ENCODE measurements around the gene SMPDL3A. TPM values are rescaled to one million over a fixed set of nuclear protein-coding genes. Genes with fewer than 3 reads are reported as not detected.
"Not testable (repeated sequence)": the region's sequence is repeated elsewhere in the genome, so short reads cannot be mapped to it uniquely, and the experiment has no call there.

SMPDL3A gene, protein sequence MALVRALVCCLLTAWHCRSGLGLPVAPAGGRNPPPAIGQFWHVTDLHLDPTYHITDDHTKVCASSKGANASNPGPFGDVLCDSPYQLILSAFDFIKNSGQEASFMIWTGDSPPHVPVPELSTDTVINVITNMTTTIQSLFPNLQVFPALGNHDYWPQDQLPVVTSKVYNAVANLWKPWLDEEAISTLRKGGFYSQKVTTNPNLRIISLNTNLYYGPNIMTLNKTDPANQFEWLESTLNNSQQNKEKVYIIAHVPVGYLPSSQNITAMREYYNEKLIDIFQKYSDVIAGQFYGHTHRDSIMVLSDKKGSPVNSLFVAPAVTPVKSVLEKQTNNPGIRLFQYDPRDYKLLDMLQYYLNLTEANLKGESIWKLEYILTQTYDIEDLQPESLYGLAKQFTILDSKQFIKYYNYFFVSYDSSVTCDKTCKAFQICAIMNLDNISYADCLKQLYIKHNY
- total RNA-seq, result 25.9 TPM
- 13.7 TPM for polyA plus RNA-seq

DNA sequence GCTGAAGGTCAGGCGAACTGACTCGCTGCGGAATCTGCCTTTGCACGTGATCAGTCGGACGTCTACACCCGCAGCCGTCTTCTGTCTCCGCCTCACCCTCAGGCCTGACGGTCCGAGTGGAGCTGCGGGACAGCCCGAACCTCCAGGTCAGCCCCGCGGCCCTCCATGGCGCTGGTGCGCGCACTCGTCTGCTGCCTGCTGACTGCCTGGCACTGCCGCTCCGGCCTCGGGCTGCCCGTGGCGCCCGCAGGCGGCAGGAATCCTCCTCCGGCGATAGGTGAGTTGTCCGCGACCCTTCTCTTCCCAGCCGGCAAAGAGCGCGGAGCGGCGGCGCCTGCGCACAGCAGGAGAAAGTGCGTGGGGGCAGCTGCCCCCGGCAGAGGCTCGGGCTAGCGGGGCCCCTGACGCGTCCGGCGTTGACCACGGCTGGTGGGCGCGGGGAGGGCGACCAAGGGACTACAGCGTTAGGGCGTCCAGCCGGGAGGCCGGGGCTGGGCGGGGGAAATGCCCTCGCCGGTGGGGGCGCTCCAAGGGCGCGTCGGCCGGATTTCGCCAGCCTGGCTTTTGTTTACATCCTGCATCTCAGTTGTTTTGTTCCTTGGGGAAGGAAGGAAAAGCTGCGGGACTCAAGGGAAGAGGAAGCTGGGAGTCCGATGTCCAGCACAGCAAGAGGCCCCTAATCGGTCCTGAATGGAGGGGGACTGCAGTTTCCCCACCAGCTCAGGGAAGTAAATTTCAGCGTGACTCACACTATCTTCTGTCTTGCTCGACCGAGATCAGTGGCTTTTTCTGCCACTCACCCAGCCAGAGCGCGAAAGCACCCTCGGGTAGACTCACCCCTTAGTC is at the start of gene SMPDL3A:
TSS of gene SMPDL3A (plus strand) at position 77 of the 846 bp plus-strand sequence. CDS start at position 166, 89 bp downstream.
- no peaks in the 10 kb centered on the region for H3K36me3 ChIP-seq (ENCODE audit: insufficient read depth)
- H3K4me1 ChIP-seq (ENCODE audit: insufficient read depth), result no peaks in the 10 kb centered on the region
- under 1% methylated on average over 71 of the region's 71 CpGs for WGBS
- no peak for DNase-seq (ENCODE audit: extremely low spot score)
- peak within 1 kb of the TSS; percentile 69 for H3K4me3 ChIP-seq (ENCODE audit: low read depth, low read length)
- peak within 1 kb of the TSS; percentile 94 for H3K27ac ChIP-seq (ENCODE audit: low read depth)

DNA sequence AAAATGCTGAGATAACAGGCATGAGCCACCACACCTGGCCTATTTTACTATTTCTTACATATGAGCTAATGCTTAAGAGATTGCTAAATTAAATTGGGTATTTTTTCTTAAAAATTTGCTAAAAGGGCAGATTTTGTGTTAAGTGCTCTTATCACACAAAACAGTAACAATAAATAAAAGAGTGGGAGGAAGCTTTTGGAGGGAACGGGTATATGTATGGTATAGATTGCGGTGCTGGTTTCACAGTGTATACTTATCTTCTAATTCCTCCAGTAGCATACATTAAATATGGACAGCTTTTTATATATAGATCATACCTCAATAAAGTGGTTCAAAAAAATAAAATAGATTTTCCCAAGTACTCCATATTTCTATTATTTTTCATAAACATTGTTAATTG is 49.0 kb upstream of the SMPDL3A start:
- 95% methylated on average over 2 of the region's 2 CpGs for WGBS
- no peak overlapping the region for H3K4me3 ChIP-seq (ENCODE audit: low read depth, low read length)
- no peak overlapping the region for H3K27ac ChIP-seq (ENCODE audit: low read depth)
- H3K4me1 ChIP-seq (ENCODE audit: insufficient read depth), result no peaks in the 10 kb centered on the region
- DNase-seq (ENCODE audit: extremely low spot score), result no peak
- H3K36me3 ChIP-seq (ENCODE audit: insufficient read depth), result no peaks in the 10 kb centered on the region

DNA sequence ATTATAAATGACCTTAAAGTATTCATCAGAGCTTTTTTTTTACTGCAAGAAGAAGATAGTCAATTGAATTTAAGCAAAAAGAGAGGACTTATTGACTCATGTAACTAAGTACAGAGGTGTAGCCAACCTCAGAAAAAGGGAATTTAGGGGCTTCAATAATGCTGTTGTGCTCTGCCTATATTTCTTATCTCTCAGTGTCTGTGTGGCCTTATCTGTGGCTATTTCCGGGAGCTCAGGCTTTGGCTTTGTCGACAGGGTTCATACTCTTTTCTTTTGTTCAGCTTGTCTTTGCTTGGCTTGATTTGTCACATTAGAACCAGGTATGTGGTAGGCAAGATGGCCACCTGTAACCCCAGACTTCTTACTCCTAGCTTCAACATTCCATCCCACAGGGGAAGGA is 48.1 kb upstream of the SMPDL3A start:
- H3K4me3 ChIP-seq (ENCODE audit: low read depth, low read length), result no peak overlapping the region
- no peak overlapping the region for H3K27ac ChIP-seq (ENCODE audit: low read depth)
- no peak for DNase-seq (ENCODE audit: extremely low spot score)
- no peaks in the 10 kb centered on the region for H3K36me3 ChIP-seq (ENCODE audit: insufficient read depth)
- H3K4me1 ChIP-seq (ENCODE audit: insufficient read depth), result no peaks in the 10 kb centered on the region
- 56% methylated on average over 2 of the region's 2 CpGs for WGBS

DNA sequence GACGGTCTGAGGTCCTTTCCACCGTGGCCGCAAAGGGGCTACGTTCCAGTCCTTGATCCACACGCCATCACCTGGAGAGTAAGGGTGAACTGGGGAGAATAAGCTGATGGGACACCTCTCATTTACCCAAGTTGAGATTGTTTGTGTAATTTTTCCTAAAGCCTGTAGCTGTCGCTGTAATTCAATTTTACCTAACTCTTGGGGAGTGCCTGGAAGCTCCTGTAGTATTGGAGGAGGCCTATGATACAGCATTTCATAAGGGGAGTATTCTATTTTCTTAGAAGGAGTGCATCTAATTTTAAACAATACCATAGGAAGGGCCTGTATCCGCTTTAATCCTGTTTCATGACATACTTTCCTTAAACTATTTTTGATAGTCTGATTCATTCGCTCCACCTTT is 44.8 kb upstream of the SMPDL3A start:
- H3K27ac ChIP-seq (ENCODE audit: low read depth); H3K4me1 ChIP-seq (ENCODE audit: insufficient read depth); DNase-seq (ENCODE audit: extremely low spot score); H3K4me3 ChIP-seq (ENCODE audit: low read depth, low read length); H3K36me3 ChIP-seq (ENCODE audit: insufficient read depth): not testable (repeated sequence)
- 47% methylated on average over 8 of the region's 8 CpGs for WGBS

DNA sequence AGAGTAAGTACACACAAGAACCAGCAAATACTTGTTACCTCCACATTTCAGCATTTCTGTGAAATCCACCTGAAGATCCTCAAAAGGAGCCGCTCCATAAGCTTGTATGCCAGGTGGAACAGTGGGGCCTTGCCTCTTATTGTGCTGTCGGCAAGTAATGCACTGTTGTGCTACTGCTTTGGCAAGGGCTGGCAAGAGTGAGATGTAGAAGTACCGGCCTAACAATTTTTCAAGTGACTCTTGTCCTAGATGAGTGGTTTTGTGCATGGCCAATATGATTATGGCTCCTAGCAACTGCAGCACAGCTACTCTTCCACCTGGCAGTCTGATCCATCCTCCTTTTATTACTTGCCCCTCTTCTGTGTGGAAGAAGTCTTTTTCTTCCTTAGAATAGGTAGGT is 44.2 kb upstream of the SMPDL3A start:
- H3K4me1 ChIP-seq (ENCODE audit: insufficient read depth); H3K36me3 ChIP-seq (ENCODE audit: insufficient read depth); H3K4me3 ChIP-seq (ENCODE audit: low read depth, low read length); DNase-seq (ENCODE audit: extremely low spot score); H3K27ac ChIP-seq (ENCODE audit: low read depth): not testable (repeated sequence)
- 90% methylated on average over 3 of the region's 3 CpGs for WGBS

DNA sequence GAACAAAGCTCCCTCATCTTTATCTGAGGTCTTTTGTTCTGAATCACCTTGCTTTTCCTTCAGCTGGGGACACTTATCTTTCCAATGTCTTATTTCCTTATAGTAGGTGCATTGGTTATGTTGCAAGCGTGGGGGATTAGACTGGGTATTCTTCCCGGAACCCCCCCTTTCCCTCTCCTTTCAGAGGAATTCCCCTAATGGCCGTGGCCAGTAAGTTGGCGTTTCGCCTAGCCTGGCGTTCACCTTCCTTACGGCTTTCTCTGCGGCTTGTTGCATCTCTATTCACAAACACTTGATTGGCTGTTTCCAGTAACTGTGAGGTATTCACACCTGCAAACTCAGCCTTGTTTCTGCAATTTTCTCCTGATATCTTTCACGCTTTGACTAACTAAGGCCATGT is 42.4 kb upstream of the SMPDL3A start:
- no peak overlapping the region for H3K4me3 ChIP-seq (ENCODE audit: low read depth, low read length)
- H3K27ac ChIP-seq (ENCODE audit: low read depth), result no peak overlapping the region
- no peak for DNase-seq (ENCODE audit: extremely low spot score)
- H3K4me1 ChIP-seq (ENCODE audit: insufficient read depth), result no peaks in the 10 kb centered on the region
- no peaks in the 10 kb centered on the region for H3K36me3 ChIP-seq (ENCODE audit: insufficient read depth)
- 95% methylated on average over 9 of the region's 9 CpGs for WGBS

DNA sequence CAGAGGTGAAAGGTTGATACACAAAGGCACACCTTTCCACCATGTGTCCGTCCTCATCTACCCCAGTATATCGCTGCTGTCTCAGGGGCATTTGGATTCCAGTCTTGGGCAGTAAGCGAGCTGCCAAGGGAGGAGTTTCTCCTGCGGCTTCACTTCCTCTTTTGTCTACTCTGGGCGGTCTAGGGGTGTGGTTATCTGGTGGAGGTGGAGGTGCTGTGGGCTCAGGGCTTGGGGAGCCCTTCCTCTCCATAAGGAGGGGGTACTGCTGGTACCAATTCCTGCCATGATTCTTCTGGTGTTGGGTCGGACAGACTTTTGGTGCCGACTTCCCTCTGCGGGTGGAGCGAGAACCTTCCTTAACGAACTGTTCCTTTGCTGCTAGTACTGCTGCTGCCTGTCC is 41.5 kb upstream of the SMPDL3A start:
- no peak for DNase-seq (ENCODE audit: extremely low spot score)
- no peaks in the 10 kb centered on the region for H3K36me3 ChIP-seq (ENCODE audit: insufficient read depth)
- H3K4me3 ChIP-seq (ENCODE audit: low read depth, low read length), result no peak overlapping the region
- no peaks in the 10 kb centered on the region for H3K4me1 ChIP-seq (ENCODE audit: insufficient read depth)
- H3K27ac ChIP-seq (ENCODE audit: low read depth), result no peak overlapping the region
- 90% methylated on average over 10 of the region's 10 CpGs for WGBS

DNA sequence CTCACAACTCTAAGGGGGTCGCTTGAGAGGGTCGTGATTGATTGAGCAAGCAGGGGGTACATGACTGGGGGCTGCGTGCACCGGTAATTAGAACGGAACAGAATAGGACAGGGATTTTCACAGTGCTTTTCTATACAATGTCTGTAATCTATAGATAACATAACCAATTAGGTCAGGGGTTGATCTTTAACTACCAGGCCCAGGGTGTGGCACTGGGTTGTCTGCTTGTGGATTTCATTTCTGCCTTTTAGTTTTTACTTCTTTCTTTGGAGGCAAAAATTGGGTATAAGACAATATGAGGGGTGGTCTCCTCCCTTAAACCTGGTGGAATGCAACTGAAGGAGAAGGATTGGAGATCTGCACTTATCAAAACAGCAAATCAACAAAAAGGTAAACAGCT is 40.1 kb upstream of the SMPDL3A start:
- H3K27ac ChIP-seq (ENCODE audit: low read depth); H3K4me1 ChIP-seq (ENCODE audit: insufficient read depth); H3K36me3 ChIP-seq (ENCODE audit: insufficient read depth); DNase-seq (ENCODE audit: extremely low spot score); H3K4me3 ChIP-seq (ENCODE audit: low read depth, low read length): not testable (repeated sequence)
- 78% methylated on average over 5 of the region's 5 CpGs for WGBS

DNA sequence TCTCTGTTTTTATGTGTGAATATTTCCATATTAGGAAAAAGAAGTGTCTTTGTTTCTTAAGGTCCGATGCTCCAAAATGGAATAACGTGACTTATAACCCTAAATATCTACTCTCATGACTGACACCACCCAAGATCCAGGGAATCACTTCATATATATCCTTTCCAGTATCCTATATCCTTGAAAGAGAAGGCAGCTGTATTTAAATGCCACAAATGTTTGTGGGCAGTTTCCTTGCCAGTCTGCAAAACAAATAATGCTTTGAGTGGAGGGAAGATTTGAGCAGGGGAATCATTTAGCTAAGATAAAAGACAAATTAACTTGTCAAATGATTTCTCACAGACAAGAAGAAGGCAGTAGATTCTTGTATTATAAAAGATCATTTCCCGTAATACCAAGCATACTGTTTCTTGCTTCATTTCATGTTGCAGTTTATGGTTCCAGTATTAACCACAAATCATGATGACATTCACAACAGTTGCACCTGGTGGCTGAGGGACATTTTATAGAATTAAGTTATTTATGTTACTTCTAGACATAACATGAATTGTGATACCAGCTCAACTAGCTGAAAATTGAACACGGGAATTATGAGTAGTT is 39.5 kb upstream of the SMPDL3A start:
- Histone ChIP-seq H3K27ac (ENCODE audit: low read depth) (no peak overlapping the region), H3K4me1 (ENCODE audit: insufficient read depth) (no peaks in the 10 kb centered on the region), H3K4me3 (ENCODE audit: low read depth, low read length) (no peak overlapping the region), H3K36me3 (ENCODE audit: insufficient read depth) (no peaks in the 10 kb centered on the region)
- DNase-seq (ENCODE audit: extremely low spot score), result no peak
- 86% methylated on average over 4 of the region's 4 CpGs for WGBS

DNA sequence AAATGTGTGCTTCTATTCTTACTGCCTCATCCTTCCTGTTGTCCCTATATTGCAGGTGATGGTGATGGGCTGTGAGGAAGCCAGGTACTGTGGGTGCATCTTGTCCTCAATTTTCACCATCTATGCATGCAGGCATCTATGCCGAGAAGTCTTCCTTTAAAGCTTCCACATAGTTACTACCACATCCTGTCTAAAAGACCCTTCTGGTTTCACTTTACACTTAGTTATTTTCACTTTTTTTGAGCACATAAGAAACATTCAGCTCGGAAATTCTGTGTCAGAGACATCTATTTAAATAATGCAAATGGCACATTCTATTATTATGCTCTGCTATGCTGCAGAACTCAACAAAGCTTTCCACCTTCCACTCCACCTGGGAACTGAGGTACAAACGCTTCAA is 37.7 kb upstream of the SMPDL3A start:
- Histone ChIP-seq H3K36me3 (ENCODE audit: insufficient read depth) (no peaks in the 10 kb centered on the region), H3K4me3 (ENCODE audit: low read depth, low read length) (no peak overlapping the region), H3K4me1 (ENCODE audit: insufficient read depth) (no peaks in the 10 kb centered on the region), H3K27ac (ENCODE audit: low read depth) (no peak overlapping the region)
- DNase-seq (ENCODE audit: extremely low spot score), result no peak
- 77% methylated on average over 3 of the region's 3 CpGs for WGBS

DNA sequence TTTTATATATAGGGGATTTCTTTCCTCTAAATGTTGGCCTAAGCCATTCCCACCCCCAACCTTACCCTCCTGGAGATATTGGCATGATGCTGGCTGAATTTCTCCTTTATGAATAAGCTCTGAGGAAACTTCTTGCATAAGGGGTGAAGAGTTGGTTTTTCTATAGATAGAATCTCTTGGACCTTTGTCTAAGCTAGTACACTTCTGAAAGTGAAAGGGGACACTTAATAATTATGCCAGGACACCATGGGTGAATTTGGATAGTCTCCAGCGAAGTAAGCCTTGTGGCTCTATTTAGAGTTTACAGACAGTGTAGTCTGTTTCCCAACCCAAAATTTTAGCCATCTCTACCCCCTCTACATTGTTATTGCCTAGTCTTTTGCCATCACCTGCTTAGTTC is 36.6 kb upstream of the SMPDL3A start:
- H3K36me3 ChIP-seq (ENCODE audit: insufficient read depth), result no peaks in the 10 kb centered on the region
- 51% methylated on average over 1 of the region's 1 CpG for WGBS
- no peak overlapping the region for H3K4me3 ChIP-seq (ENCODE audit: low read depth, low read length)
- H3K27ac ChIP-seq (ENCODE audit: low read depth), result no peak overlapping the region
- DNase-seq (ENCODE audit: extremely low spot score), result no peak
- H3K4me1 ChIP-seq (ENCODE audit: insufficient read depth), result no peaks in the 10 kb centered on the region

DNA sequence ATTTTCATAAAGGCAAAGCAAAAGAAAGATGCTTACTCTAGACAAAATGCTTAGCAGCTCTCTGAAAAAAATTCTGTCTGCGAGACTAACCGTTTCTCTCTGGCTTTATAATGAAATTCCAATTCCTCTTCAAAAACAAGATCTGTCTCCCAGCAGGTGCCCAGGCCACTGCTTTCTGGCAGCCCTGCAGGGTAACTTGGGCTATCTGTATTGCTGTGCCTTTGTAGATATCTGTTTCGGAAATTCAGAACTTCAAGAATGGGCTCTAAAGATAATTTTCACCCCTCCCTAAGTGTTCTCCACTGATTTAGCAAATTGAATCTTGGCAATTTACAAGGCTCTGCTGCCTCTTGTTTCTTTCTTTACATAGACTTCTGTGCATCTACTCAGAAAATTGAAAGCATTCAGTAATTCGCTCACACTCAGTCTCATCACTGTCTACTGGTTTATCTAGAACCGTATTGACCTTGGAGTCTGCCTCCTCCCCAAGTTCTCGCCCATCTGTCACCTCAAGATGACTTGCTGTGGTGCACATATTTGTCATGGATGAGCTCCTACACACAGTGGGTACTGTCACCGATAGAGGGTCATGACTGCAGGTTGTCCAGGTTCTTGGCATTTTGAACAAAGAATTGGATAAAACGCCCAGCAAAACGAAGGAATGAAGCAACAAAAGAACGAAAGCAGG is 35.9 kb upstream of the SMPDL3A start:
- H3K36me3 ChIP-seq (ENCODE audit: insufficient read depth), result no peaks in the 10 kb centered on the region
- no peak overlapping the region for H3K4me3 ChIP-seq (ENCODE audit: low read depth, low read length)
- no peak for DNase-seq (ENCODE audit: extremely low spot score)
- 89% methylated on average over 10 of the region's 10 CpGs for WGBS
- H3K27ac ChIP-seq (ENCODE audit: low read depth), result no peak overlapping the region
- H3K4me1 ChIP-seq (ENCODE audit: insufficient read depth), result no peaks in the 10 kb centered on the region

DNA sequence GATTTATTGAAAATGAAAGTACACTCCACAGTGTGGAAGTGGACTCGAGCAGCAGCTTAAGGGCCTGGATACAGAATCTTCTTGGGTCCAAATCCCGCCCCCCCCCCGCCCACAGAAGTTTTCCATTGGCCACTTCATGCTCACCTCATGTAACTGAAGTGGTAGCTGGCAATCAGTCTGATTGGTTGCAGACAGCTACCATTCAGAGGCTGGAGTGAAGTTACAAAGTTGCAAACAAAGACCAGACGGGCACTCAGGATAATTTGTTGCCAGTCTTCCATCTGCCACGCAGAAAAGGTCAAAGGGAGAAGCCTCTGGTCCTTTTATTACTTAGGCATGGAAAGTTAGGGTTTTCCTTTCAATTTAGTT is 35.4 kb upstream of the SMPDL3A start:
- WGBS, result 49% methylated on average over 5 of the region's 5 CpGs
- H3K27ac ChIP-seq (ENCODE audit: low read depth), result no peak overlapping the region
- DNase-seq (ENCODE audit: extremely low spot score), result no peak
- H3K36me3 ChIP-seq (ENCODE audit: insufficient read depth), result no peaks in the 10 kb centered on the region
- no peaks in the 10 kb centered on the region for H3K4me1 ChIP-seq (ENCODE audit: insufficient read depth)
- no peak overlapping the region for H3K4me3 ChIP-seq (ENCODE audit: low read depth, low read length)
